Neural progenitor cell (in vitro differentiated cells): ENCODE results near the gene LMBR1.

Experiments
- EZH2 ChIP-seq: fragments of 200-600 bp; sonication (generic); IDR thresholded peaks from 2 replicates; pipeline ENCODE4 v1.6.1; 2017; ENCODE audit warnings: antibody characterized with exemption, mild to moderate bottlenecking, moderate library complexity
- EZH2phosphoT487 ChIP-seq: fragments of 200-600 bp; sonication (generic); IDR thresholded peaks from 2 replicates; pipeline ENCODE4 v1.6.1; 2017; ENCODE audit warnings: antibody characterized with exemption
- TF ChIP-seq, protein P1 (sequence below): fragments of 200-600 bp; sonication (generic); IDR thresholded peaks from 2 replicates; pipeline ENCODE4 v1.5.1; 2017; ENCODE audit warnings: antibody characterized with exemption, mild to moderate bottlenecking

DNA sequence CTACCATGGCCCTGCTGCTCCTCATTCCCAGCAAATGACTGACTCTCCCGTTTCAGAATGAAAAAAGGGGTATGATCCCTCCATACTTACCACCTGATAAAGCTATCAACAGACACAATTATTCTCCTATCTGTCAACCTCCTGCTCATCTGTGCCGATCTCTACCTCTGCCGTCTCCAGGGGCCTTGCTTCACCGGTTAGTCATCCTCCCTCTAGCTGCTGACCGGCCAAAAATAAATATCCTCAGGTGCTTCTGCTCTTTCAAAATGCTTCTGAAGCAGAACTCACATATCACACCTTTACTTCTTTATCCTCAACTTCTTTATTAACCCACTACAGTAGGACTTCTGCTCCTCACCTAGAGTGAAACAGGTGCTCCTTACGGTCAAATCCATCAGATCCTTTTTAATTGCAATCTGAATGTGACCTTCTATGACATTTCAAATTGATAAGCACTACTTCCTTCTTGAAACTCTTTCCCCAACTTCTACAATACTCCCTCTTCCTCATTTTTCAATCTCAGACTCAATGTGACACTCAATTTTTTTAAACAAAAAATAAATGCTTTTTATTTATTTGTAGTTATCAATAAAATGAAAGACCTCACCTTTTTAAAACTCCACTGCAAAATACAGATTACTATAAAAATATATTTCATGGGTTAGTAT is 63.2 kb downstream of the LMBR1 start:
- TF ChIP-seq, protein P1, sequence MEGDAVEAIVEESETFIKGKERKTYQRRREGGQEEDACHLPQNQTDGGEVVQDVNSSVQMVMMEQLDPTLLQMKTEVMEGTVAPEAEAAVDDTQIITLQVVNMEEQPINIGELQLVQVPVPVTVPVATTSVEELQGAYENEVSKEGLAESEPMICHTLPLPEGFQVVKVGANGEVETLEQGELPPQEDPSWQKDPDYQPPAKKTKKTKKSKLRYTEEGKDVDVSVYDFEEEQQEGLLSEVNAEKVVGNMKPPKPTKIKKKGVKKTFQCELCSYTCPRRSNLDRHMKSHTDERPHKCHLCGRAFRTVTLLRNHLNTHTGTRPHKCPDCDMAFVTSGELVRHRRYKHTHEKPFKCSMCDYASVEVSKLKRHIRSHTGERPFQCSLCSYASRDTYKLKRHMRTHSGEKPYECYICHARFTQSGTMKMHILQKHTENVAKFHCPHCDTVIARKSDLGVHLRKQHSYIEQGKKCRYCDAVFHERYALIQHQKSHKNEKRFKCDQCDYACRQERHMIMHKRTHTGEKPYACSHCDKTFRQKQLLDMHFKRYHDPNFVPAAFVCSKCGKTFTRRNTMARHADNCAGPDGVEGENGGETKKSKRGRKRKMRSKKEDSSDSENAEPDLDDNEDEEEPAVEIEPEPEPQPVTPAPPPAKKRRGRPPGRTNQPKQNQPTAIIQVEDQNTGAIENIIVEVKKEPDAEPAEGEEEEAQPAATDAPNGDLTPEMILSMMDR, result no peak
- TF ChIP-seq EZH2phosphoT487 (no peak), EZH2 (no peak)
